GM23338 (cell line): ENCODE data around the gene GRIA3. TPM values are rescaled to one million over a fixed set of nuclear protein-coding genes. Genes with fewer than 3 reads are reported as not detected.

Experiments used
- ATAC-seq: fragments of 200-7000 bp; cut with Tn5 transposase; 3 replicates; pipeline ENCODE4 v1.9.1; 2020
- DNase-seq: peaks from one replicate; pipeline ENCODE4 v3.0.0-alpha.2; 2015; ENCODE audit warnings: low spot score
- H2AFZ ChIP-seq: fragments of 200-600 bp; sonication (generic); 2 replicates; pipeline ENCODE4 v1.8.0; 2016; ENCODE audit warnings: antibody characterized with exemption, mild to moderate bottlenecking, moderate library complexity
- H3F3A ChIP-seq: fragments of 200-600 bp; sonication (generic); replicated peaks from 2 replicates; pipeline ENCODE4 v1.8.0; 2017; ENCODE audit warnings: antibody characterized with exemption, mixed run types, low read depth
- H3K27ac ChIP-seq: fragments of 200-600 bp; sonication (generic); 2 replicates; pipeline ENCODE4 v1.6.1; 2016; ENCODE audit warnings: low read depth
- H3K27me3 ChIP-seq: fragments of 200-600 bp; sonication (generic); 2 replicates; pipeline ENCODE4 v1.8.0; 2016; ENCODE audit warnings: mild to moderate bottlenecking, mixed run types, moderate library complexity; ENCODE audit not compliant: insufficient read depth
- H3K36me3 ChIP-seq: fragments of 200-600 bp; sonication (generic); 2 replicates; pipeline ENCODE4 v1.8.0; 2016; ENCODE audit warnings: mild to moderate bottlenecking; ENCODE audit not compliant: insufficient read depth
- H3K4me1 ChIP-seq: fragments of 200-600 bp; sonication (generic); 2 replicates; pipeline ENCODE4 v1.8.0; 2016; ENCODE audit warnings: mild to moderate bottlenecking, moderate library complexity; ENCODE audit not compliant: insufficient read depth
- H3K4me2 ChIP-seq: fragments of 200-600 bp; sonication (generic); 2 replicates; pipeline ENCODE4 v1.7.1; 2017; ENCODE audit warnings: mixed run types
- H3K4me3 ChIP-seq: fragments of 200-600 bp; sonication (generic); 2 replicates; pipeline ENCODE4 v1.6.1; 2016; ENCODE audit warnings: mixed run types
- H3K79me2 ChIP-seq: fragments of 200-600 bp; sonication (generic); replicated peaks from 2 replicates; pipeline ENCODE4 v1.8.0; 2017; ENCODE audit warnings: mild to moderate bottlenecking; ENCODE audit not compliant: insufficient read depth
- H3K9me2 ChIP-seq: fragments of 200-600 bp; sonication (generic); 2 replicates; pipeline ENCODE4 v1.8.0; 2017; ENCODE audit not compliant: insufficient read depth
- H4K20me1 ChIP-seq: fragments of 200-600 bp; sonication (generic); replicated peaks from 2 replicates; pipeline ENCODE4 v1.8.0; 2017; ENCODE audit warnings: mild to moderate bottlenecking; ENCODE audit not compliant: insufficient read depth
- H3K27ac Mint-ChIP-seq: 2 replicates; pipeline ENCODE4 v1.8.0; 2020; ENCODE audit warnings: inconsistent platforms, mild to moderate bottlenecking, moderate library complexity, mixed read lengths
- H3K27me3 Mint-ChIP-seq: 3 replicates; pipeline ENCODE4 v1.8.0; 2022; ENCODE audit warnings: low read depth, mild to moderate bottlenecking, moderate library complexity, mixed read lengths, inconsistent platforms; ENCODE audit not compliant: insufficient read depth, poor library complexity
- H3K36me3 Mint-ChIP-seq: 3 replicates; pipeline ENCODE4 v1.8.0; 2021; ENCODE audit warnings: low read depth, mild to moderate bottlenecking, inconsistent platforms, moderate library complexity, mixed read lengths
- H3K4me1 Mint-ChIP-seq: 3 replicates; pipeline ENCODE4 v1.8.0; 2020; ENCODE audit warnings: mild to moderate bottlenecking, inconsistent platforms, mixed read lengths
- H3K4me3 Mint-ChIP-seq: 3 replicates; pipeline ENCODE4 v1.8.0; 2021; ENCODE audit warnings: moderate library complexity, mild to moderate bottlenecking, inconsistent platforms, mixed read lengths
- H3K9me3 Mint-ChIP-seq: 3 replicates; pipeline ENCODE4 v1.8.0; 2020; ENCODE audit warnings: moderate library complexity, mild to moderate bottlenecking, inconsistent platforms, mixed read lengths
- NANOG ChIP-seq: IDR thresholded peaks from 2 replicates; pipeline ENCODE4 v1.6.1; 2016; ENCODE audit warnings: antibody characterized with exemption, borderline replicate concordance
- POLR2AphosphoS5 ChIP-seq: IDR thresholded peaks from 2 replicates; pipeline ENCODE4 v1.6.1; 2016; ENCODE audit warnings: antibody characterized with exemption, low read depth
- ZNF114 ChIP-seq: fragments of 250-450 bp; sonication (Bioruptor Pico); IDR thresholded peaks from 2 replicates; pipeline ENCODE4 v1.5.0; 2020; ENCODE audit warnings: mild to moderate bottlenecking, moderate library complexity
- ZNF462 ChIP-seq: fragments of 250-450 bp; sonication (Bioruptor Pico); IDR thresholded peaks from 2 replicates; pipeline ENCODE4 v1.5.0; 2020; ENCODE audit warnings: mild to moderate bottlenecking, moderate library complexity
- polyA plus RNA-seq: library from polyadenylated mRNA; unstranded; fragments of >200 nt; fragmentation: Nextera tagmentation; extraction: Ambion mirVana; gene quantifications from 2 replicates; pipeline ENCODE4 v1.2.1, GENCODE V29; 2016
- total RNA-seq: library from RNA; depleted of rRNA; stranded (reverse); fragments of >200 nt; shearing (Covaris generic); gene quantifications from 2 replicates; pipeline ENCODE4 v1.2.3, GENCODE V29; 2014
- TF ChIP-seq, protein P1 (sequence below), 2 experiments: fragments of 200-600 bp in 1 of 2; sonication (generic) in 1 of 2; conservative IDR thresholded peaks; 2 replicates each; pipeline versions ENCODE4 v1.5.1 to v1.6.1; 2016 to 2017; ENCODE audit warnings: antibody characterized with exemption in 2 of 2, low read depth in 2 of 2, mild to moderate bottlenecking in 2 of 2, moderate library complexity in 1 of 2

GRIA3 gene
- total and polyA plus RNA-seq, 2 experiments from 2014 or later = 2.7 to 5.6 TPM

DNA sequence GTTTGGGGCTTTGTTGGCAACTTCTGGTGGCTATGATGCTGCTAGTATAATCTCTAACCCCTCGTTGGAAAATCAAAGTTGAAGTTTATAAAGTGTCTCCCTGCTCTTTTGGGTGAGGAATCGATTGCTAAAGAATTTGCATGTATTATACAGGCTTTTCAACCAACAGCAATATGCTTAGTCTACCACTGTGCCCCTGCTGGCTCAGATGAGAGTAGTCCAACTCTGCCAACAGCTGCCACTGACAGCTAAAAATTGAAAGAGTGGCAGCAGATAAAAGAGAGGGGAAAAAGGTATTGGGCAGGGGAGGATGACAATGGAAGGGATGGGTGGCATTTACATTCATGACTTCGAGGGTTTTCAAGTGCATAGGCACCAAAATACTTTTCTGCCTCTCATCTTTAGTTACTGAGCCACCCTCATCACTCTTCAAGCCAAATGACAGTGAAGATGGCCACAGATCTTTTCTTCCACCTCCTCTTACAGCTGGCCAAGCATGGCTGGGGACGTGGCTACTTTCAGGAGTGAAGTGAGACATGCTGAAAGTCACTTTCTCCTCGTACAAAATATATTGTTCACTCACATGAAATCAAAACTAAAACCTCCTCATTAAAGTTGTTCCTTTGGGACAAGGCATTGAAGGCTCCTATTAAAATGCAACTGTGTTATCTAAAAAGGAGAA, 2.7 kb upstream of the GRIA3 start (continued):
- no peak for TF ChIP-seq ZNF462 (CRISPR knock-in tag)

DNA sequence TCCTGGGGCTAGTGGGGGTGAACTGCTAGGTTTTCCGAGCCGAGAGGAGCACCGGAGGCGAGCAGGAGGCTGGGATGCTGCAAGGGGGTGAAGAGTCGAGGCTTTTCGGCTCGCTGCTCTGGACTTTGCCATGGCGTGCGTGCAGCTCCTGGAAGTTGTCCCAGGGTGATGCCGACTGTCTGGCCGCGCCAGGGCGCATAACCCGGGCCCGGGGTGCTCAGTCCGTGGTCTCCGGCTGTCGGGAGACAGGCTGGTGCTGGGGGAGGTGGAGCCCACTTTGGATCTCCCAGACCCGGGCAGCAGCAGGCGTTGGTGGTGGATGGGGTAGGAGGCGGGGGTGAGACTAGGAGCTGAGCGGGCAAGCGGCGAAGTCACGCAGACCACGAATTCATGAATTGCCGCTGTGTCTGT, 793 bp downstream of the GRIA3 start:
- Histone ChIP-seq H3K27ac (no peak overlapping the region), H3K36me3 (no peaks in the 10 kb centered on the region), H4K20me1 (no peaks in the 10 kb centered on the region), H3K4me3 (peak overlapping the region; percentile 64), H3K4me1 (no peaks in the 10 kb centered on the region; the same call in 1 of the 2 replicates), H3F3A (no peaks in the 10 kb centered on the region), H3K79me2 (no peaks in the 10 kb centered on the region), H2AFZ (no peak overlapping the region), H3K9me2 (no peaks in the 10 kb centered on the region), H3K4me2 (peak overlapping the region; percentile 79), H3K27me3 (peaks cover 25% of the 10 kb centered on the region)
- H3K27ac Mint-ChIP-seq = no peak overlapping the region
- ATAC-seq (peak; percentile 43), DNase-seq (peak; percentile 12)
- peaks cover 30% of the 10 kb centered on the region for H3K4me1 Mint-ChIP-seq
- no peaks in the 10 kb centered on the region for H3K9me3 Mint-ChIP-seq
- peak overlapping the region; percentile 85 for H3K4me3 Mint-ChIP-seq
- peaks cover 12% of the 10 kb centered on the region for H3K27me3 Mint-ChIP-seq
- H3K36me3 Mint-ChIP-seq = no peaks in the 10 kb centered on the region
- TF ChIP-seq, protein P1, sequence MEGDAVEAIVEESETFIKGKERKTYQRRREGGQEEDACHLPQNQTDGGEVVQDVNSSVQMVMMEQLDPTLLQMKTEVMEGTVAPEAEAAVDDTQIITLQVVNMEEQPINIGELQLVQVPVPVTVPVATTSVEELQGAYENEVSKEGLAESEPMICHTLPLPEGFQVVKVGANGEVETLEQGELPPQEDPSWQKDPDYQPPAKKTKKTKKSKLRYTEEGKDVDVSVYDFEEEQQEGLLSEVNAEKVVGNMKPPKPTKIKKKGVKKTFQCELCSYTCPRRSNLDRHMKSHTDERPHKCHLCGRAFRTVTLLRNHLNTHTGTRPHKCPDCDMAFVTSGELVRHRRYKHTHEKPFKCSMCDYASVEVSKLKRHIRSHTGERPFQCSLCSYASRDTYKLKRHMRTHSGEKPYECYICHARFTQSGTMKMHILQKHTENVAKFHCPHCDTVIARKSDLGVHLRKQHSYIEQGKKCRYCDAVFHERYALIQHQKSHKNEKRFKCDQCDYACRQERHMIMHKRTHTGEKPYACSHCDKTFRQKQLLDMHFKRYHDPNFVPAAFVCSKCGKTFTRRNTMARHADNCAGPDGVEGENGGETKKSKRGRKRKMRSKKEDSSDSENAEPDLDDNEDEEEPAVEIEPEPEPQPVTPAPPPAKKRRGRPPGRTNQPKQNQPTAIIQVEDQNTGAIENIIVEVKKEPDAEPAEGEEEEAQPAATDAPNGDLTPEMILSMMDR (conservative IDR thresholded peaks at IDR 0.05; ENCODE audit: low read depth in 2 of 2) = no peak
- TF ChIP-seq ZNF462 (CRISPR knock-in tag) (no peak), ZNF114 (no peak), POLR2AphosphoS5 (no peak), NANOG (no peak)
